ENCODE results near the gene ASPM.
"Not testable (repeated sequence)": the region's sequence is repeated elsewhere in the genome, so short reads cannot be mapped to it uniquely, and the experiment has no call there.

ASPM gene

DNA sequence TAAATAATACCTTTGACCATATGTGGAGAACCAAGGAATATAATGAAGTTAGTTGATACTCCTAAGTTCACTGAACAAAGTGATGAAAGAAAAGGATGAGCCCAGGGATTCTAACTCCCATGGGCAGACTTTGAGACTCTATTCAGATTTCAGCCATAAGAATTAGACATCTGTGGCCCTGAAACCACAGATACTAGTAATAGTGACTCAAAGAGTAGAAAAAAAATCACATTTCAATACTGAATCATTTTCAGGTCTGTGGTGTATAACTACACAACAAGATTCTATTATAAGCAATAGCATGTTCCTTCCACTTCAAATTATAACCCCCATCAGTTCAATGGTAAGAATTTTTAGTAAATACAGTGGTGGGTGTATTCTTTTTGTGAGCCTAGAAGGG, 63.0 kb downstream of the ASPM start:
- no peak for DNase-seq (ENCODE audit: low read depth)

DNA sequence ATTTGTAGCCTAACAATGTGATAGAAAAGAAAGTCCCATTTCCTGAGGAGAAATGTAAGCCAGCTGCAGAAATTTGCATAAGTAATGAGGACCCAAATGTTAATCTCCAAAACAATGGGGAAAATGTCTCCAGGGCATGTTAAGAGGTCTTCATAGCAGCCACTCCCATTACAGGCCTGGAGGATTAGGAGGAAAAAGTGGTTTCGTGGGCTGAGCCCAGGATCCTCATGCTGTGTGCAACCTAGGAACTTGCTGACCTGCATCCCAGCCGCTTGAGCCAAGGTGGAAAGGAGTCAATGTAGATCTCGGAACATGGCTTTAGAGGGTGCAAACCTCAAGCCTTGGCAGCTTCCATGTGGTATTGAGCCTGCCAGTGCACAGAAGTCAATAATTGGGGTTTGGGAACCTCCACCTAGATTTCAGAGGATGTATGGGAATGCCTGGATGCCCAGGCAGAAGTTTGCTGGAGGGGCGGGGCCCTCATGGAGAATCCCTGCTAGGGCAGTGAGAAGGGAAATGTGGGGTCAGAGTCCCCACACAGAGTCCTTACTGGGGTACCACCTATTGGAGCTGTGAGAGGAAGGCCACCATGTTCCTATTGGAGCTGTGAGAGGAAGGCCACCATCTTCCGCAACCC, 65.2 kb downstream of the ASPM start:
- no peak for DNase-seq (ENCODE audit: low read depth)

- DNase-seq (ENCODE audit: low read depth), result no peak
Measured at GRCh38 chr1:197080323-197080722, 66.1 kb downstream of the ASPM start.

- DNase-seq (ENCODE audit: low read depth), result no peak
Measured at GRCh38 chr1:197076585-197076984, 69.9 kb downstream of the ASPM start.

- no peak for DNase-seq (ENCODE audit: low read depth)
Measured at GRCh38 chr1:197073978-197074377, 72.5 kb downstream of the ASPM start.

DNA sequence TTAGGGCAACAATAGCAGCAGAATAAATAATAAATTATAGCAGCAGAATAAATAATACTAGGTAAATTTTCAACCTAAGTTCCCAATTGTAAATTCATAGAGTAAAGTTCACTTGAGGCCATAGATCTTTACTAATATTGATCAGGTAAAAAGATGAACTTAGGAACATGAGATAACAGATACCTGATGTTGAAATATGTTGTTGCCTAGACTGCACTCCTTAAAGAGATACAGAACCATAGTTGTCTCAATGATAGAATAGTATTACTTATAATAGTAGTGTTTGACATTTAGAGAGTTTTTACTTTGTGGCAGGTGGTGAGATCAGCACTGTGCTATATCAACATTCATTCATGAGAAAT, 79.0 kb downstream of the ASPM start:
- no peak for DNase-seq (ENCODE audit: low read depth)

DNA sequence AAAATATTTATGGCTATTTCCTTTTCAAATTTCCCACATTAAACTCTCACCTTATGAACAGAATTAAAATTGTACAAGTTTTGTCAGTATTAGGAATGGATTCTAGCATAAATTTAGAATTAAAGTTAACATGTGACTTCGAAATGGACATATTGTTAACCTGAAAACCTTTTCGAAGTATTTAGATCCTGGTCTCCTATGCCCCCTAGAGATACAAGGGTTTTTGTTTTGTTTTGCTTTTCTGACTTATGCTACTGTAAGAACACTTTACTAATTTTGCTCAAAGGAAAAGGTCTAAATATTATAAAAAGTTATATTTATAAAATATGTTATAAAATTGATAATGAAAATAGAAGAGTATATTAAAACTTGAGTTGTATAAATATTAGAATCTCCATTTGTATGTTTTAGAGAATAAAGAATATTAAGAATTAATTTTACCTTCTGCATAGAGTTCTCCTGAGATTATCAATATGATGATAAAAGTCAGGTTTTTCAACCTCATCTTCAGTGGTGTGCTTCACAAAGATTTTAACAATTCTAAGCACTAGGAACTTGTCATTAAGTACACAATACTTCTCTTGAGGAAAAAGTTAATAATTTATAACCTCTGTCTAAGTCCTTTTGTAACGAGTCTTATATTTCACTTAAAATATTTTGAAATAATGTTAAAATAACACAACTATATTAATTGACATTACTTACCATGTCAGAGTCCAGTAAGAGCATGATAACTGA, 79.6 kb downstream of the ASPM start, which contains the start of gene F13B:
TSS of gene F13B (minus strand) at position 542 of the 738 bp plus-strand sequence. CDS start at position 505, 37 bp downstream.
- DNase-seq (ENCODE audit: low read depth), result no peak

GRCh38 chr1:197066277-197066676, 80.2 kb downstream of the ASPM start:
- DNase-seq (ENCODE audit: low read depth), result no peak

DNA sequence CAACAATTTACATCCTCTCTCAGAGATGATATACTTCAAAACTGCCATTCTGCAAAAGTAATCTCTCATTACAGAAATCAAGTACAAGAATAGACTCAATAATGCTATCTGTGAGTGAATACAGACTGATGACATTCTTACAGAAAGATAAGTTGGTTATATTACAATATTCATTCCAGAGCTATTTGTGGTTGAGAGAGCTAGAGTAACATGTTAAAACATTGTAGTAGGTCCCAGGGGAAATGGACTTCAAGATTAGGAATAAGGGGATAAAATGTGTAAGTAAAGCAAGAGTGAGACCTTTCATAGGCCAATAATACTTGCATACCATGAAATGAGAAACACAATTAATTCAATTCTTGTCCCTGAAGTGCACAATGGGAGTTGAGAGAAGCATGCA, 80.9 kb downstream of the ASPM start:
- DNase-seq (ENCODE audit: low read depth), result no peak

GRCh38 chr1:197063212-197063611, 83.3 kb downstream of the ASPM start:
- no peak for DNase-seq (ENCODE audit: low read depth)

DNA sequence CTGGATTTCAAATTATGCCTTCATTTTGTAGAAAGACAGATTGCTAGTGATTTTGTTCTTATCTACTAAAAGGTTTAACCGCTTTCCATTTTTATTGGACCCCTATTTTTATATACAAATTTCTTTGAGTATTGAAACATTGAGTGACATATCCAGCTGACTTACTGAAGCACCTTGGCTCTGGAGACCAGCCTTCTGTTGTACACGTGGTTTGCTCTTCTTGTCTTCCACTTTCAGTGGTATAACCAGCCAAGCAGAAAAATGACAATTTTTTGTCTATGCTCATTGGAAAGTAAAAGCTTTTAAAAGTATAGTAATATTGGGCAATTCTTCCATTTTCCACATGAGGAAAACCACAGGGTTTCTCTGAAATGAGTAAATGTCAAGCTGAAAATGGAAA, 83.8 kb downstream of the ASPM start:
- no peak for DNase-seq (ENCODE audit: low read depth)

DNA sequence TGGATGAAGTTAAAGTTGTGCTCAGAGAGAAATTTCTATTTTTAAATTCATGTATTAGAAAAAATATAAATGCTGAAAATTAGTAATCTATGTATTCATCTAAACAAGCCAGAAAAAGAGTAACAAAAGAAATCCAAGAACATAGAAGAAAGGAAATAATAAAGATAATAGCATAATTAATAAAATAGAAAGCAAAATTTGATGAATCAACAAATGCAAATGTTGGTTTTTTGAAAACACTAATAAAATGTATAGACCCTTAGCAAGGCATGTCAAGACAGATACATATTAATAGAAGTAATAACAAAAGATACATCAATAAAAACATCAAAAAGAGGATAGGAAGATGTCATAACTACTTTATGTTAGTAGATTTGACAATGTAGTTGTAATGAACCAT, 97.4 kb downstream of the ASPM start:
- DNase-seq (ENCODE audit: low read depth), result no peak

- no peak for DNase-seq (ENCODE audit: low read depth)
Measured at GRCh38 chr1:197042676-197043341, 103.7 kb downstream of the ASPM start.

GRCh38 chr1:197041486-197042353, 104.7 kb downstream of the ASPM start:
- no peak for DNase-seq (ENCODE audit: low read depth)

DNA sequence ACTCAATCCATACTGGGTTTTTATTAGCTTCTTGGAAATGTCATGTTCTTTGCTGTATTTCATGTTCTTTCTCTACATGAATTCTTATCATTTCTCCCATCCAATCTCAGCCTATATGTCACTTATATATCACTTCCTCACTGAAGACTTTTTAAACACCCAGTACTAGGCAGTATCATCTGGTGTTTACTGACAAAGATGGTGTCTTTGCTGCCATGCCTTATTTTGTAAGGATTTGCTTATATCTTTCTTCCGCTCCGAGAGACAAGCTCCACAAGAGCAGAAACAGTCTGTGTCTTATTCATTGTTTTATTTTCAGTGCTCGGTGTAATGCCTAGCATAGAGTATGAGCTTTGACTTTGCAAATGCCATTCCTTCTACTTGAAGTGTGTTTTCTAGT, 109.6 kb downstream of the ASPM start:
- no peak for DNase-seq (ENCODE audit: low read depth)

GRCh38 chr1:197034631-197035339, 111.7 kb downstream of the ASPM start:
- not testable (repeated sequence) for DNase-seq (ENCODE audit: low read depth)

Measured in activated T-cell treated with anti-CD3 and anti-CD28 coated beads for 1 hour (primary cell).